ENCODE measurements around the gene TRAPPC6A. TPM values are rescaled to one million over a fixed set of nuclear protein-coding genes. Genes with fewer than 3 reads are reported as not detected.
A peak's percentile ranks its signal among the peaks of the same experiment; 100 is the strongest.

Gene TRAPPC6A
- total RNA-seq, 1 donor from 2014 or later: 14.7 TPM

GRCh38 chr19:45171211-45171623 lies 6.8 kb downstream of the TRAPPC6A start:
- Mint-ChIP-seq H3K9me3 (ENCODE audit: unreplicated experiment) (no peaks in the 10 kb centered on the region), H3K36me3 (ENCODE audit: low read depth, unreplicated experiment) (no peaks in the 10 kb centered on the region), H3K4me1 (ENCODE audit: low read depth, unreplicated experiment) (peaks cover 16% of the 10 kb centered on the region), H3K27me3 (ENCODE audit: low read depth, unreplicated experiment) (no peaks in the 10 kb centered on the region), H3K27ac (ENCODE audit: unreplicated experiment) (peak overlapping the region; percentile 22), H3K4me3 (ENCODE audit: unreplicated experiment) (peak overlapping the region; percentile 51)
- Histone ChIP-seq H3K9ac (ENCODE audit: low read length) (no peak overlapping the region), H3K9me3 (ENCODE audit: insufficient read depth, low read depth, low read length) (no peaks in the 10 kb centered on the region), H3K27ac (ENCODE audit: low read depth, low read length) (no peak overlapping the region), H3K4me2 (ENCODE audit: low read length) (no peak overlapping the region), H3K79me2 (ENCODE audit: insufficient read depth, low read length) (no peaks in the 10 kb centered on the region), H3K4me3 (ENCODE audit: insufficient read depth, low read depth, low read length) (no peak overlapping the region), H3K36me3 (ENCODE audit: insufficient read depth, low read length) (no peaks in the 10 kb centered on the region), H2AFZ (ENCODE audit: low read depth, low read length) (no peak overlapping the region), H4K20me1 (ENCODE audit: insufficient read depth, low read length) (no peaks in the 10 kb centered on the region), H3K27me3 (ENCODE audit: insufficient read depth, low read length) (no peaks in the 10 kb centered on the region), H3K4me1 (ENCODE audit: insufficient read depth, low read length) (no peaks in the 10 kb centered on the region)
- FAIRE-seq (no peak), DNase-seq (ENCODE audit: low read depth) (no peak)
- TF ChIP-seq EZH2 (IDR thresholded peaks at IDR 0.05; ENCODE audit: insufficient read depth, low read length): no peak
- TF ChIP-seq, protein P1, sequence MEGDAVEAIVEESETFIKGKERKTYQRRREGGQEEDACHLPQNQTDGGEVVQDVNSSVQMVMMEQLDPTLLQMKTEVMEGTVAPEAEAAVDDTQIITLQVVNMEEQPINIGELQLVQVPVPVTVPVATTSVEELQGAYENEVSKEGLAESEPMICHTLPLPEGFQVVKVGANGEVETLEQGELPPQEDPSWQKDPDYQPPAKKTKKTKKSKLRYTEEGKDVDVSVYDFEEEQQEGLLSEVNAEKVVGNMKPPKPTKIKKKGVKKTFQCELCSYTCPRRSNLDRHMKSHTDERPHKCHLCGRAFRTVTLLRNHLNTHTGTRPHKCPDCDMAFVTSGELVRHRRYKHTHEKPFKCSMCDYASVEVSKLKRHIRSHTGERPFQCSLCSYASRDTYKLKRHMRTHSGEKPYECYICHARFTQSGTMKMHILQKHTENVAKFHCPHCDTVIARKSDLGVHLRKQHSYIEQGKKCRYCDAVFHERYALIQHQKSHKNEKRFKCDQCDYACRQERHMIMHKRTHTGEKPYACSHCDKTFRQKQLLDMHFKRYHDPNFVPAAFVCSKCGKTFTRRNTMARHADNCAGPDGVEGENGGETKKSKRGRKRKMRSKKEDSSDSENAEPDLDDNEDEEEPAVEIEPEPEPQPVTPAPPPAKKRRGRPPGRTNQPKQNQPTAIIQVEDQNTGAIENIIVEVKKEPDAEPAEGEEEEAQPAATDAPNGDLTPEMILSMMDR (IDR thresholded peaks at IDR 0.05; ENCODE audit: insufficient read depth, low read depth, low read length): no peak

- Mint-ChIP-seq H3K4me1 (ENCODE audit: low read depth, unreplicated experiment) (peaks cover 16% of the 10 kb centered on the region), H3K27ac (ENCODE audit: unreplicated experiment) (no peak overlapping the region), H3K36me3 (ENCODE audit: low read depth, unreplicated experiment) (no peaks in the 10 kb centered on the region), H3K27me3 (ENCODE audit: low read depth, unreplicated experiment) (no peaks in the 10 kb centered on the region), H3K4me3 (ENCODE audit: unreplicated experiment) (no peak overlapping the region), H3K9me3 (ENCODE audit: unreplicated experiment) (no peaks in the 10 kb centered on the region)
- FAIRE-seq (no peak), DNase-seq (ENCODE audit: low read depth) (no peak)
- Histone ChIP-seq H3K36me3 (ENCODE audit: insufficient read depth, low read length) (no peaks in the 10 kb centered on the region), H3K9me3 (ENCODE audit: insufficient read depth, low read depth, low read length) (no peaks in the 10 kb centered on the region), H3K9ac (ENCODE audit: low read length) (no peak overlapping the region), H3K79me2 (ENCODE audit: insufficient read depth, low read length) (no peaks in the 10 kb centered on the region), H2AFZ (ENCODE audit: low read depth, low read length) (no peak overlapping the region), H3K27me3 (ENCODE audit: insufficient read depth, low read length) (no peaks in the 10 kb centered on the region), H3K27ac (ENCODE audit: low read depth, low read length) (no peak overlapping the region), H4K20me1 (ENCODE audit: insufficient read depth, low read length) (no peaks in the 10 kb centered on the region), H3K4me1 (ENCODE audit: insufficient read depth, low read length) (no peaks in the 10 kb centered on the region), H3K4me3 (ENCODE audit: insufficient read depth, low read depth, low read length) (no peak overlapping the region), H3K4me2 (ENCODE audit: low read length) (no peak overlapping the region)
- no peak for TF ChIP-seq EZH2 (IDR thresholded peaks at IDR 0.05; ENCODE audit: insufficient read depth, low read length)
- TF ChIP-seq, protein P1 (IDR thresholded peaks at IDR 0.05; ENCODE audit: insufficient read depth, low read depth, low read length): no peak
Observed at GRCh38 chr19:45170146-45171106, 7.6 kb downstream of the TRAPPC6A start.

DNA sequence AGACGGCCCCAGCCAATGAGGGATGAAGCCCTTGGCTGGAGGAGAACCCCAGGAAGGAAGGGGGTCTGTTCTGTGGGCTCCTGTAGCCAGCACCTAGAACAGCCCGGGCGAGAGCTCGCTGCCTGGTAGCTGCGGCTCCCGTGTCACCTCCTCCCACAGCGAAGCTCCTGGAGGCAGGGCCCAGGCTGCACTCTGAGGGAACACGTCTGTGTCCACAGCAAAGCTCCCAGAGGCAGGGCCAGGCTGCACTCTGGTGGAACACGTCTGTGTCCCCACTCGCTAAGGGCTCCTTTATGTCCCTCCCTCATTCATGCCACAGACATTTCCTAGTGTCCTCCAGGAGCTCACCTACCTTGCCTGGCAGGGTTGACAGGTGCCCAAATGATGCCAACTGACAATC lies 8.4 kb downstream of the TRAPPC6A start:
- FAIRE-seq: no peak
- H3K9me3 Mint-ChIP-seq (ENCODE audit: unreplicated experiment): no peaks in the 10 kb centered on the region

More for the DNA sequence above, 8.4 kb downstream of the TRAPPC6A start:
- no peak overlapping the region for H3K4me3 ChIP-seq (ENCODE audit: insufficient read depth, low read depth, low read length)
- no peak overlapping the region for H3K4me3 Mint-ChIP-seq (ENCODE audit: unreplicated experiment)
- no peak for DNase-seq (ENCODE audit: low read depth)
- H3K27ac ChIP-seq (ENCODE audit: low read depth, low read length): no peak overlapping the region
- no peak overlapping the region for H3K27ac Mint-ChIP-seq (ENCODE audit: unreplicated experiment)
- H3K9me3 ChIP-seq (ENCODE audit: insufficient read depth, low read depth, low read length): no peaks in the 10 kb centered on the region
- H2AFZ ChIP-seq (ENCODE audit: low read depth, low read length): no peak overlapping the region
- no peaks in the 10 kb centered on the region for H3K27me3 ChIP-seq (ENCODE audit: insufficient read depth, low read length)
- no peaks in the 10 kb centered on the region for H3K79me2 ChIP-seq (ENCODE audit: insufficient read depth, low read length)
- no peak overlapping the region for H3K4me2 ChIP-seq (ENCODE audit: low read length)
- TF ChIP-seq, protein P1 (IDR thresholded peaks at IDR 0.05; ENCODE audit: insufficient read depth, low read depth, low read length): no peak
- TF ChIP-seq EZH2 (IDR thresholded peaks at IDR 0.05; ENCODE audit: insufficient read depth, low read length): no peak
- H3K36me3 Mint-ChIP-seq (ENCODE audit: low read depth, unreplicated experiment): no peaks in the 10 kb centered on the region
- peaks cover 16% of the 10 kb centered on the region for H3K4me1 Mint-ChIP-seq (ENCODE audit: low read depth, unreplicated experiment)
- H3K36me3 ChIP-seq (ENCODE audit: insufficient read depth, low read length): no peaks in the 10 kb centered on the region
- H3K4me1 ChIP-seq (ENCODE audit: insufficient read depth, low read length): peaks cover 2% of the 10 kb centered on the region
- H3K9ac ChIP-seq (ENCODE audit: low read length): no peak overlapping the region
- no peaks in the 10 kb centered on the region for H3K27me3 Mint-ChIP-seq (ENCODE audit: low read depth, unreplicated experiment)
- H4K20me1 ChIP-seq (ENCODE audit: insufficient read depth, low read length): no peaks in the 10 kb centered on the region
